ENCODE results near the gene ZNF140.

ZNF140 gene

DNA sequence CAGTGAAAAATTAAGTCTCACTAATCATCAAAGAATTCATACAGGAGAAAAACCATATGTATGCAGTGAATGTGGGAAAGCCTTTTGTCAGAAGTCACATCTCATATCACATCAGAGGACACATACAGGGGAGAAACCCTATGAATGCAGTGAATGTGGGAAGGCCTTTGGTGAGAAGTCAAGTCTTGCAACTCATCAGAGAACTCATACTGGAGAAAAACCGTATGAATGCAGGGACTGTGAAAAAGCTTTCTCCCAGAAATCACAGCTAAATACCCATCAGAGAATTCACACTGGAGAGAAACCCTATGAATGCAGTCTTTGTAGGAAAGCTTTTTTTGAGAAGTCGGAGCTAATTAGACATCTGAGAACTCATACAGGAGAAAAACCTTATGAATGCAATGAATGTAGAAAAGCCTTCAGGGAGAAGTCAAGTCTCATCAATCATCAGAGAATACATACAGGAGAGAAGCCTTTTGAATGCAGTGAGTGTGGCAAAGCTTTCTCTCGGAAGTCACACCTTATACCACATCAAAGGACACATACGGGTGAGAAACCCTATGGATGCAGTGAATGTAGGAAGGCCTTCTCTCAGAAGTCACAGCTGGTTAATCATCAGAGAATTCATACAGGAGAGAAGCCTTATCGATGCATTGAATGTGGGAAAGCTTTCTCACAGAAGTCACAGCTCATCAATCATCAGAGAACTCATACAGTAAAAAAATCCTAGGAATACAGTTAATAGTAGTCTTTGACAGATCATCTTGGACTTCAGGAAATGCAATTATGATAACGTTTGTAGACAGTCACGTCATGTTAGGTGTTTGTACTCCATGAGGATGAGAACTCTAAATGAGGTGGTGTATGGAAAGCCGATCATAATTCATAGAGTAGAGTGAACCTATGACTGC, 22.3 kb upstream of the ZNF140 start:
- H3K36me3 ChIP-seq = peaks cover 27% of the 10 kb centered on the region
- H3K27me3 ChIP-seq = no peaks in the 10 kb centered on the region
- peaks cover 35% of the 10 kb centered on the region for H3K9me3 ChIP-seq
- no peak for DNase-seq
- no peaks in the 10 kb centered on the region for H3K4me1 ChIP-seq
- TF ChIP-seq, protein P1, sequence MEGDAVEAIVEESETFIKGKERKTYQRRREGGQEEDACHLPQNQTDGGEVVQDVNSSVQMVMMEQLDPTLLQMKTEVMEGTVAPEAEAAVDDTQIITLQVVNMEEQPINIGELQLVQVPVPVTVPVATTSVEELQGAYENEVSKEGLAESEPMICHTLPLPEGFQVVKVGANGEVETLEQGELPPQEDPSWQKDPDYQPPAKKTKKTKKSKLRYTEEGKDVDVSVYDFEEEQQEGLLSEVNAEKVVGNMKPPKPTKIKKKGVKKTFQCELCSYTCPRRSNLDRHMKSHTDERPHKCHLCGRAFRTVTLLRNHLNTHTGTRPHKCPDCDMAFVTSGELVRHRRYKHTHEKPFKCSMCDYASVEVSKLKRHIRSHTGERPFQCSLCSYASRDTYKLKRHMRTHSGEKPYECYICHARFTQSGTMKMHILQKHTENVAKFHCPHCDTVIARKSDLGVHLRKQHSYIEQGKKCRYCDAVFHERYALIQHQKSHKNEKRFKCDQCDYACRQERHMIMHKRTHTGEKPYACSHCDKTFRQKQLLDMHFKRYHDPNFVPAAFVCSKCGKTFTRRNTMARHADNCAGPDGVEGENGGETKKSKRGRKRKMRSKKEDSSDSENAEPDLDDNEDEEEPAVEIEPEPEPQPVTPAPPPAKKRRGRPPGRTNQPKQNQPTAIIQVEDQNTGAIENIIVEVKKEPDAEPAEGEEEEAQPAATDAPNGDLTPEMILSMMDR (IDR thresholded peaks at IDR 0.05; ENCODE audit: low read depth, low read length) = no peak
- H3K4me3 ChIP-seq (ENCODE audit: low read depth, low read length) = no peak overlapping the region

DNA sequence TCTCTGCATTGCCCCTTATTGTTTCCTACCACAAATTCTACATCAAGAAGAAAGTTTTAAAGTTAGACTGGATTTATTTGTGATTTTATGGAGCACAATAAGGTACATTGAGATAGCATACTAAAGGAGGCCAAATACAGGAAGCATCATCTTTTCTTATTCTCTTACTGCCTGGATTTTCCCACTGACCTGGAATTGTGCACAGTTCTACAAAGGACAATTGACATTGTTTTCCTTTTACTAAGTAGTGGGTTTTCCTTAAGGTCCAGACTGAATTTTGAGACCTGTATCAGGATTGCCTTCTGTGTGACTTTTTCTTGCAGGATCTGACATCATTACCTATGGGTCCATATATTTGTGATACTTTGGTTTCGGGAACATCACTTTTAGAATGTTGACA, 18.8 kb upstream of the ZNF140 start:
- Histone ChIP-seq H3K27me3 (no peaks in the 10 kb centered on the region), H3K9me3 (peaks cover 31% of the 10 kb centered on the region), H3K4me1 (no peaks in the 10 kb centered on the region), H3K36me3 (peaks cover 12% of the 10 kb centered on the region), H3K4me3 (ENCODE audit: low read depth, low read length) (no peak overlapping the region)
- DNase-seq = no peak
- TF ChIP-seq, protein P1 (IDR thresholded peaks at IDR 0.05; ENCODE audit: low read depth, low read length) = no peak

DNA sequence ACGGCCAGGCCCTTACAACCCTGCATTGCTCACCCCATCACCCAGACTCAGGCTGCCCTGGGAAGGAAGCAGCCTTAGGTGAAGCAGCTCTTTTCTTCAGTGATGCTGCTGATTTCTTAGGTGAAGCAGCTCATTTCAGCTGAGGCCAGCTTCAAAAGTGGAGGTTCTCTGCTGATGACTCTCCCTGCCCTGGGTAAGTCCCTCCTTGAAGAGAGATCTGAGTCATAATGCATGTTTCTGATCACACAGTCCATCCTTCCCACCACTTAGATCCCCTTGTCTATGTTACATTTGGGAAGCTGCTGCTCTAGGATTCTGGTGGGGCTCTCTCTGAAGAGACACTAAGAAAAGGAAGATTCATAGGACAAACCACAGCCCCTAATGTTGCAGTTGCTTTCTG, 17.2 kb upstream of the ZNF140 start:
- peaks cover 22% of the 10 kb centered on the region for H3K9me3 ChIP-seq
- no peaks in the 10 kb centered on the region for H3K4me1 ChIP-seq
- TF ChIP-seq, protein P1 (IDR thresholded peaks at IDR 0.05; ENCODE audit: low read depth, low read length) = no peak
- H3K36me3 ChIP-seq = peaks cover 4% of the 10 kb centered on the region; the same call in 1 of the 2 replicates
- DNase-seq = no peak
- no peaks in the 10 kb centered on the region for H3K27me3 ChIP-seq
- no peak overlapping the region for H3K4me3 ChIP-seq (ENCODE audit: low read depth, low read length)

DNA sequence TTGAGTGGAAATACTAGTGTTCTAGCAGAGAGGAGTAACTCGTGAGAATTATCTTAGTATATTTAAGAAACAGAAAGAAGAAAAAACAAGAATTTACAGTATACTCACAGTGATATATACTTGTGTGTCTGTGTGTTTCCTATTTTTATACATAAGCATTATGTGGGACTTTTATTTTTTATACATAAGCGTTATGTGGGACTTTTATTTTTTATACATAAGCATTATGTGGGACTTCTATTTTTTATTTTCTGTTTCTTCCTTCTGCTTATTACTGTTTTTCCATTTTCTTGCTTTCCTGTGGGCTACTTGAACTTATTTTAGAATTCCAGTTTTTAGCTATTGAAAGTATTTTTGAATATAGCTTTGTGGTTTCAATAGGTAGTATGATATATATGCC, 6.9 kb upstream of the ZNF140 start:
- no peaks in the 10 kb centered on the region for H3K36me3 ChIP-seq
- H3K9me3 ChIP-seq = no peaks in the 10 kb centered on the region; the same call in none of the 2 replicates
- no peak for DNase-seq
- H3K4me1 ChIP-seq = no peaks in the 10 kb centered on the region
- H3K4me3 ChIP-seq (ENCODE audit: low read depth, low read length) = no peak overlapping the region
- H3K27me3 ChIP-seq = no peaks in the 10 kb centered on the region
- TF ChIP-seq, protein P1 (IDR thresholded peaks at IDR 0.05; ENCODE audit: low read depth, low read length) = no peak

DNA sequence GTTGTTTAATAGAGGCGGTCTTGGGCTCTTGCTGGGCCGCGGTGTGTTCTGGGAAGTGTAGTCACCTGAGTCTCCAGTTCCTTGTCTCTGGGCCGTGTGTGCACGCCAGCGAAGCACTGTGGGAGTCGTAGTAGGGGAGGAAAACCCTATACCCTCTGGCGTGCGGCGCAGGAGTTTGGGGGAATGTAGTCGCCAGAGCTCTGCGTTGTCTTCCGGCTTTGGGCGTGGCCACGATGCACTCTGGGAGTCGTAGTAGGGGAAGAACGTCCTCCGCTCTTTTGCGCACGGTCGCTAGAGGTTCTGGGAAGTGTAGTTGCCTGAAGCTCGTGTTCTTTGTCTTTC, 726 bp upstream of the ZNF140 start:
- H3K4me3 ChIP-seq (ENCODE audit: low read depth, low read length) = peak overlapping the region; percentile 78
- TF ChIP-seq, protein P1 (IDR thresholded peaks at IDR 0.05; ENCODE audit: low read depth, low read length) = no peak
- H3K27me3 ChIP-seq = no peaks in the 10 kb centered on the region
- DNase-seq = peak; percentile 98
- peaks cover 26% of the 10 kb centered on the region for H3K36me3 ChIP-seq
- peaks cover 5% of the 10 kb centered on the region for H3K9me3 ChIP-seq
- H3K4me1 ChIP-seq = no peaks in the 10 kb centered on the region

DNA sequence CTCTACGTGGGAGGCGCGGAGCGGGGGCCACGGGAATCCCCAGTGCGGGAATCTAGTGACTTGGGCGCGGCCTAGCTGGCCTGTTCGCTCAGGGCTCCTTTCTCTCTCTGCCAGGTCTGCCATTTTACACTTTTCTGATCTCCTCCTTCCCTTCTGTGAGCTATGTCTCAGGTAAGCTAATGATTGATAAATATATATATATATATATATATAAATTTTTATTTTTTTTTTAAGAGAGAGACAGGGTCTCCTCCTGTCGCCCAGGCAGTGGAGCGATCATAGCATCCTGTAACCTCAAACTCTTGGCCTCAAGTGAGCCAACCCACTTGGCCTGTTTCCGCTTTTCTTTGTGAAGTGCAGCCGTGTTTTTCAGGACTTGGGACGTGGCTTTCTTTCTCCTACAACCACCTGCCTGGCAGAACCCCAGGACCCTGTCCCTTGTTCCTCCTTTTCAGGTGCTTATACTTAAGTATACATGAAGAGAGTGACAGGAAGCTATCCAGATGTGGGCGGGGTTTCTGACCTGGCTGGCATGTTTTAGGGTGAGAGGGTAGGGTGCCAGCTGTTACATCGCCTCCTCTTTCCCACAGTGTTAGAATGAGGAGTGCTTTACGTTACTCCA, 547 bp downstream of the ZNF140 start:
- Histone ChIP-seq H3K27me3 (no peaks in the 10 kb centered on the region), H3K4me3 (ENCODE audit: low read depth, low read length) (peak overlapping the region; percentile 78), H3K4me1 (no peaks in the 10 kb centered on the region), H3K9me3 (peaks cover 5% of the 10 kb centered on the region), H3K36me3 (peaks cover 38% of the 10 kb centered on the region)
- no peak for DNase-seq
- TF ChIP-seq, protein P1 (IDR thresholded peaks at IDR 0.05; ENCODE audit: low read depth, low read length) = no peak
